T-helper 1 cell (primary cell): Measurements from ENCODE around the gene DSCAM.

Experiments
- DNase-seq, 5 donors: peaks; one replicate each; pipeline ENCODE4 v3.0.0-alpha.2; 2012 to 2020

Gene DSCAM

GRCh38 chr21:40660461-40660860, 186.5 kb downstream of the DSCAM start:
- no peak for DNase-seq

- DNase-seq = no peak
Observed at GRCh38 chr21:40658311-40658710, 188.6 kb downstream of the DSCAM start.

GRCh38 chr21:40652436-40652835, 194.5 kb downstream of the DSCAM start:
- no peak for DNase-seq

- no peak for DNase-seq
Observed at GRCh38 chr21:40647706-40648105, 199.3 kb downstream of the DSCAM start.

GRCh38 chr21:40646651-40647050, 200.3 kb downstream of the DSCAM start:
- DNase-seq = no peak

GRCh38 chr21:40641042-40641441, 205.9 kb downstream of the DSCAM start:
- no peak for DNase-seq

GRCh38 chr21:40640266-40640789, 206.6 kb downstream of the DSCAM start:
- no peak for DNase-seq

- DNase-seq = no peak
Observed at GRCh38 chr21:40639616-40640194, 207.3 kb downstream of the DSCAM start.

GRCh38 chr21:40638466-40639251, 208.3 kb downstream of the DSCAM start:
- no peak for DNase-seq

GRCh38 chr21:40636026-40636425, 210.9 kb downstream of the DSCAM start:
- DNase-seq = no peak

GRCh38 chr21:40635391-40635790, 211.6 kb downstream of the DSCAM start:
- no peak for DNase-seq

- DNase-seq = no peak
Observed at GRCh38 chr21:40634141-40634540, 212.8 kb downstream of the DSCAM start.

GRCh38 chr21:40633048-40633447, 213.9 kb downstream of the DSCAM start:
- no peak for DNase-seq

- DNase-seq = no peak
Observed at GRCh38 chr21:40631211-40631610, 215.7 kb downstream of the DSCAM start.

GRCh38 chr21:40625991-40626390, 221.0 kb downstream of the DSCAM start:
- no peak for DNase-seq

- no peak for DNase-seq
Observed at GRCh38 chr21:40623528-40623927, 223.4 kb downstream of the DSCAM start.

- DNase-seq = no peak
Observed at GRCh38 chr21:40622531-40622930, 224.4 kb downstream of the DSCAM start.

GRCh38 chr21:40620386-40621145, 226.4 kb downstream of the DSCAM start:
- DNase-seq = no peak

GRCh38 chr21:40618191-40618973, 228.6 kb downstream of the DSCAM start:
- no peak for DNase-seq

- DNase-seq = no peak
Observed at GRCh38 chr21:40616377-40616704, 230.6 kb downstream of the DSCAM start.

GRCh38 chr21:40615505-40616376, 231.2 kb downstream of the DSCAM start:
- no peak for DNase-seq

- no peak for DNase-seq
Observed at GRCh38 chr21:40613546-40614030, 233.4 kb downstream of the DSCAM start.
